ENCODE data around the gene RAB1B.
A peak's percentile ranks its signal among the peaks of the same experiment; 100 is the strongest.
"Not testable (repeated sequence)": the region's sequence is repeated elsewhere in the genome, so short reads cannot be mapped to it uniquely, and the experiment has no call there.

The RAB1B gene

DNA sequence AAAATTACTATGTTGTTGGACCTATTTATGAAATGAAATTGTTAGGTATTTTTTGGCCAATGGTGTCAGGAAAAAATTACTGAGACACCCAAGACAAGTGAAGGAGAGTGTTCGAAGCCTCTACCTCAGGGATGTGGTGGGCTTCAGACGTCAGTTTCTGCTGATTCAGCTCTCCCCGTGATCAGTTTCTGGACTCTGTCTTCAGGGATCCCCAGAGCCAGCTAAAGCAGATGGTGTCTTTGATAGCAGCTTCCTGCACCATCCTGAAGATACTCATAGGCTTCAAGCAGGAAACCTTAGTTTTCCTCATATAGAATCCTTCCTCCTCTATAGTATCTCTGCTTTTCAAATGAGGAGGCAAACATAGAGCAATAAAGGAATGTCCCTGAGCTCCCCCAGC is 41.0 kb downstream of the RAB1B start:
- no peak for DNase-seq (ENCODE audit: low spot score)

DNA sequence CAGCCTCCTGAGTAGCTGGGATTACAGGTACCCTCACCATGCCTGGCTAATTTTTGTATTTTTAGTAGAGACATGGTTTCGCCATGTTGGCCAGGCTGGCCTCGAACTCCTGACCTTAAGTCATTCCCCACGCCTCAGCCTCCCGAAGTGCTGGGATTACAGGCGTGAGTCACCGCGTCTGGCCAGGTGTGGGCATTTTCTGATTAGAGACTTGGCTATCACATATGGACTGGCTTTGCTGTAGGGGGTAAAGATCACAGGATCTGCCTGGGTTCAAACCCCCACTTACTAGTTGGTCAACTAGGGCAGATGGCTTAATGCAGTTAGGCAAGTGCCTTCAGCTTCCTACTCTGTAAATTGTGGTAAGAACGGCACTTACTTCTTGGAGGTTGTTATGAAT is 41.9 kb downstream of the RAB1B start:
- no peak for DNase-seq (ENCODE audit: low spot score)

DNA sequence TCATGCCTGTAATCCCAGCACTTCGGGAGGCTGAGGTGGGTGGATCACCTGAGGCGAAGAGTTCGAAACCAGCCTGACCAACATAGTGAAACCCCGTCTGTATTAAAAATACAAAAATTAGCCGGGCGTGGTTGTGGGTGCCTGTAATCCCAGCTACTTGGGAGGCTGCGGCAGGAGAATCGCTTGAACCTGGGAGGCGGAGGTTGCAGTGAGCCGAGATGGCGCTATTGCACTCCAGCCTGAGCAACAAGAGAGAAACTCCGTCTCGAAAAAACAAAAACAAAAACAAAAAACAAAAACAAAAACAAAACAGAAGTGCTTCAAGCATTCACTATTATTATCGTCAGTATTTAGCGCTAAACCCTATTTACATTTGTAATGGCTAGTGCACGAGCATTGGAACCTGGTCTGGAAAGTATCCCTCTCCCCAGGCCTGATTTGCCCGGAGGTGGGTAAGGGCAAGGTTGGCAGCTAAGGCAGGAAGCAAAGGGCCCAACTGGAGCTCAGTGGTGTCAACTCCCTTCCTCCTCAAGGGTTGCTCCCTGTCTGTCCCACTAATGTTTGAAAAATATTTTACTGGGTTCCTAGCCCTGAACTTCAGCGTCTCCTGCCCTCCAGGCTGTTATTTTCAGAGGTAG is 42.5 kb downstream of the RAB1B start:
- not testable (repeated sequence) for DNase-seq (ENCODE audit: low spot score)

DNA sequence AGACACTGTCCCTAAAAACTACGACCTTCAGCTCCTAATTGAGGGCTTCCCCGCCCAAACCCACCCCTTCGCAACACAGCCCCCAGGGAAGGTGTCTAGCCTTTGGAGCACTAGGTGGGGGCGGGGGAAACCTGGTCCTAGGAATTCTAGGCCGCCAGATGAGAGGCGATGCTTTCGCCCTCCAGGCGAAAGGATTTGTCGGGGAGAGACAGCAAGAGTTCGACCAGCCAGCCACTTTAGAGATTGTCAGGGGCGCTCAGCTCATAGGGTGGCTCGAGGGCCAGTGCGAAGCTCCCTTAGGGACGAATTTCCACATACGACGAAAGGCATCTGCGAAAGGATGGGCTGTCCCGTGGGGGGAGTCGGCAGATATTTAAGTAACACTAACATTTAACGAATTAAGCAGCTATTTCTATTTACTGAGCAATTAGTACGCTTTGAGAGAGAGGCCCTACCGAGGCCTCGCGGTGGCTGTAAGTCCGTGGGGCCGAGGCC is 43.1 kb downstream of the RAB1B start:
- no peak for DNase-seq (ENCODE audit: low spot score)

DNA sequence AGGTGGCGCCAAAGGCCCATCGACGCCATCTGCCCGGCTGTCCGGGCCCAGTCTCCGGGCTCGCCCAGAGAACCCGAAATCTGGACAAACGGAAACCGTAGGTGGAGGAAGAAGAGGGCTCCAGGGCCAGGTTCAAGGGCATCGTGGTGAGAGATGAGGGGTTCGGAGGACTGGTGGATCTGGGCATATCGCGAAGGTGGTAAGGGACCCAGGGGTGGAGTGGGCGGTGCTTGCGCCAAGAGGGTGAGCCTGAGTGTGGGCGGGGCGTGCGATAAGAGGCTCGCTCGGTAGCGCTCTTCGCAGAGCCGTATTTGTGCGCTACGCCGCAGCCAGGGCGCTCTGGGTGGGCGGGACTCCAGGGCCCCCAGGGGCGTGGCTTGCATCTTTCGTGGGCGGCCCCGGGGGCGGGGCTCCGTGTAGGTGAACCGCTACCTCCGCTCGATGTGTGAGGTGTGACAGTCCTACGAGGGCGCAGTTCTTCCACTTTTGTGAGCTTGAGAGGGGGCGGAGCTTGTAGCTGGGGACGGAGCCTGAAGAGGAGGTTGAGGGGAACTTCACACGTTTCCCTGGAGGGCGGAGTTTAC is 43.6 kb downstream of the RAB1B start:
- DNase-seq (ENCODE audit: low spot score), result peak; percentile 92

DNA sequence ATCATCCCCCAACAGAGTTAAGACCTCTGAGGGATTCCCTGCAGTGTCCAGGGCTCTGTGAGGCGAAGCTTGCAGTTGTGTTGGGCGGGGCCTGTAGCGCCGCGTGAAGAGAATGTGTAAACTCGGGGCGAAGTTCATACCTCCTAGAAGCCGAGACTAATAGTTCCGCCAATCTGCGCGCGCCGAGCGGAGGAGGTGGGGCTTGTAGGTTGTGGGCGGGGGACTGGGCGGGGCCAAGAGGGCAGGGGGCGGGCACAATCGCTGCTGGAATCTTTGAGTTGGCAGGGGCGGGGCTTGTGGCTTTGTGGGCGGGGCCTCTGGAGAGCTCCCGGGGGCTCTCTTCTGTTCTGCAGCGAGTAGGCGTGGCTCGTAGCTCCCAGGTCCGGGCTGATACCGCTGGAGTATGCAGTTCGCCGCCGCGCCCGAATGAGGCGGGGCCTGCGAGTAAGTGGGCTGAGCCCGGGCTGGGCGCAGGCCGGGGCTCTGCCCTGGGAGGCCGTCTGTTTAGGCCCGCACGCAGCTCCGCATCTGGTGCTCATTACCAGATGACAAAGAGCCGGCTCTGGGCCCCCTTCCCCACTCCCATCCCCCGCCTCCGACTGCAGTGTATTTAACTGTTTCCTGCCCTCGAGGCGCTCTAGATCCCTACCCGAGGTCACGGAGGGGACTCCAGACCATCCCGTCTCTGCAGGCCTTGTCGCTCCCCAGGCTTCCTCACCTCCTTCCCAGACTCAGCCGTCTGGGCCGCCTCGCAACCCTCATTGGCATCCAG is 44.3 kb downstream of the RAB1B start:
- peak; percentile 97 for DNase-seq (ENCODE audit: low spot score)

DNA sequence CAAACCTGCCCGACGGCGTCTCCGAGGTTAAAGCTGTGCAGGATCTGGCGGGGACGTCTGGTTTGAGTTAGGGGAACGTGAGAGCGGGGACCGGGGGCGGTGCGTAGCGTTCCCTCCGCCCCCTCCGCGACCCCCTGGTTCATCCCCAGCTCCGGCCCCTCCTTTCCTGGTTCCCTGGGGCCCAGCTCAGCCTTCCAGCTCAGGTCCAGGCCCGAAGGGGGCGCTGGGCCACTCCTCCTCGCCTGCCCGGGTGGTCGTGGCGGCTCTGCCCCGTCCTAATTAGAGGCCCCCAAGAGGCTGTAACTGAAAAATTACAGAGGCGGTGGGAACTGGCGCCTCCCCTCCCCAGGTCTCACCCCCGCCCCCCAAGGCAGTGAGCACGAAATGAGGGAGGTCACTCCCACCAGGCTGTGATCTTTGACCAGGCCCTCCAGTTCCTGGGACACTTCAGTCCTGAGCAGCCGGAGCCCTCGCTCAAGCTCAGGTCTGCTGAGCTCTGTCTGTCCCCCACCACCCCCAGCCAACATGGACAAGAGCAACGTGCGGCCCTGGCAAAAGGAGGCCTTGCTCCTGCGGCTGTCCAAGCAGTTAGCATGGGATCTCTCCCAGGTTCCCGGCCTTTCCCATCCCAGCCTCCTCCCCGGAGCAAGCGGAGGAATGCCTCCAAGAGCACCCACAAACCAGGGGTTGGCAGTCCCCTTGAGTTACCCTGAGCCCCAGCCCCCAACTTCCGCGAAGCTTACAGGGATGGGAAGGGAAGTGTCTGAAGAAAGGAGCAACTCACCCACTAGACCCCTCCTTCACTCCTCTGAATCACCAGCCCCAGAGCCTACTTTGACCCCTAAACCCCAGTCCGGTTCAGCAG is 45.1 kb downstream of the RAB1B start:
- DNase-seq (ENCODE audit: low spot score), result no peak

DNA sequence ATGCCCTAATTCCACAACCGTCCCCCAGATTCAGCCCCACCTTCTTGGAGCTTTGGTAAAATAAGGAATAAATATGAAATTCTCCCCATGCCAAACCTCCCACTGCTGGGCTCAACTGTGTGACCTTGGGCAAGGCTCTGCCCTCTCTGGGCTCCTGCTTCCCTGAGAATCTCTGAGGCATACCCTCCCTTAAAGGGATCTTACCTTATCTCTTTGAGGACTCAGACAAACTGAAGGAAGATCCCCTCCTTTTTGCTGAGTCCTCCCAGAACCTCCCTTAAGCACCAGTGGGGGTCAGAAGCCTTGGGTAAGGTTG is 45.7 kb downstream of the RAB1B start:
- no peak for DNase-seq (ENCODE audit: low spot score)

DNA sequence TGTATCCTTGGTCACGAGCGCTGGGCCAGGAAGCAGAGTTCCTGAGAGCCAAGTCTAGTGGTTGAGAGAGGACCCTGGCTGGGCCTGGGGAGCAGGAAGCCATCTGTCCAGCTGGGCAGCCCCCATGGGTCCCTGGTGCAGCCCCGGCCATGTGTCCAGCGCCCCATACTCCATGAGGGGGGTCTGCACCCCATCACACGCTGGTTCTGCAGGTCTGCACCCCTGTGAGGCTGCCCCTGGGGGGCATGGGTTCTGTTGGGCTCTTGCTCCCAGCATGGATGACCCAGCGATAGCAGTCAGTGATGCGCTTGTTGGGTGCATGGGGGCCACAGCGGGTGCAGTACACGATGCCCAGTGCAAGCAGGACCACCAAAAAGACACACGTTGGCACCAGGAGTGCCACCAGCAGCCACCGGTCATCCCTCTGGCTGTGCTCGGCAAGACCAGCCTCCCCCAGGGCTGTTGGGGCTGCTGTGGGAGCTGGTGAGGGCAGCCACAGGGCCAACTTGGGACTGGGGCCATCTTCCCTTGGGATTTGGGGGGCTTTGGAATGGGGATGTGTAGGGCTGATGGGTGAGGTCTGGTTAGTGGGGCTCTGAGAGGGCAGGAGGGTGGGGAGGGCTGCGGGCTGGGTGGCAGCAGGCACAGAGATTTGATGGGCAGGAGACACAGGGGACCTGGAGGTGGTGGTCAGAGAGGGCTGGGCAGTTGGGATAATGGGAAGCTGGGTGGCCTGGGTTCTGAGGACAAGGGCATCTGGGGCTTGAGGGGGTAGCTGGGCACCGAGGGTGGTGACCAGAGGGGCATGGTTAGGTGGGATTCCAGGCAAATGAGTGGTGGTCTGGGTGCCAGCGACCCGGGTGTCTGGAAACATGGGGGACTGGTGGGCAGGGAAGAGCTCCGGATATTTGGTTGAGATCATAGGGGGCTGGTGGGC is 46.4 kb downstream of the RAB1B start:
- no peak for DNase-seq (ENCODE audit: low spot score)

DNA sequence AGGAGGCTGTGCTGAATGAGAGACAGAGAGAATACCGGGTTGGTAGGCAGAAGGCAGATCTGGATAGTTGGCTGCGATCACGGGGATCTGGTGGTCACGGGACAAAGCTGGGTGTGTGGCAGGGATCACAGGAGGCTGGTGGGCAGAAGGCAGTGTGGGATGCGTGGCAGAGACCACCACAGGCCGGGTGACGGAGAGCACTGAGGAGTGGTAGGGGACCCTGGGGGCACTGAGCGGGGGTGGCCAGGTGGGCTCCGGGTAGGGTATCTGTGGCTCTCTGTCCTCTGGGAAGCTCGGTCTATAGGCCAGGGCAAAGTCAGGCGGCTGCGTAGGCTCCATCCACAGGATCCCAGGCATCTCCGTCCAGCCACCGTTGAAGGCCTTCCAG is 47.1 kb downstream of the RAB1B start:
- DNase-seq (ENCODE audit: low spot score), result no peak

DNA sequence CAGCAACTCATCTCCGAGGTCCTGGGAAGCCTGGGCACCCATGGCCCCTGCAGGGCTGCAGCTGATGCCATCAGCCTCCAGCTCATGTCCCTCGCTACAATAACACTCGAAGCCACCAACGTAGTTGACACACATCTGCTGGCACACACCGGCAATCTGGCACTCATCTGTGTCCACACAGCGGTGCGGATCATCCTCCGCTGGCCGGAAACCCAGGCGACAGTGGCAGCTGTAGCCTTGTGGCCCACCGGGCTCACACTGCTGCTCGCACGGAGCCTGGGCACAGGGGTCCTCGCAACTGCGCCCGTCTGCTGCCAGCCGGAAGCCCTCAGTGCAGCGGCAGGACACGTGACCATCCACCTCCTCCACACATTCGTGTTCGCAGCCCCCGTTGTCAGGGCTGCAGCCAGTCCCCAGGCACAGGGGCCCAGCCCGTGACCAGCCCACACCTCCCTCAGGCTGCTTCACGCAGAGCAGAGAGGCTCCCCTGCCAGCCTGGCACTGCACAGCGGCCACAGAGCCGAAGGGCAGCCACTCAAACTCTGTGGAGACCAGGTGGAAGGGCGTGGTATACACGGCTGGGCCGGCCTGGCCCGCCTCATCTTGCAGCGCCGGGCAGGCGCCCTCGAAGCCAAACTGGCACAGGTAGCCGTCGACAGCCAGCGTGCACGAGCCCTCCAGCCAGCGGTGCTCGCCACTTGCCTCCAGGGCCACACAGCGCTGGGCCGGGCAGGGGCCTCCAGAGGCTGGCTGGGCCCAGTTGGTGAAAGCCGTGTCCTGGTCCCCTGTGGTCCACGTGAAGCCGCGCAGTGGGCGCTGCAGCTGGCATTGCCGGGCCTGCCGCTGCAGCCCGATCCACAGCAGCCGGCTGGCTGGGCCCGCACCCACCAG is 47.7 kb downstream of the RAB1B start:
- no peak for DNase-seq (ENCODE audit: low spot score)

DNA sequence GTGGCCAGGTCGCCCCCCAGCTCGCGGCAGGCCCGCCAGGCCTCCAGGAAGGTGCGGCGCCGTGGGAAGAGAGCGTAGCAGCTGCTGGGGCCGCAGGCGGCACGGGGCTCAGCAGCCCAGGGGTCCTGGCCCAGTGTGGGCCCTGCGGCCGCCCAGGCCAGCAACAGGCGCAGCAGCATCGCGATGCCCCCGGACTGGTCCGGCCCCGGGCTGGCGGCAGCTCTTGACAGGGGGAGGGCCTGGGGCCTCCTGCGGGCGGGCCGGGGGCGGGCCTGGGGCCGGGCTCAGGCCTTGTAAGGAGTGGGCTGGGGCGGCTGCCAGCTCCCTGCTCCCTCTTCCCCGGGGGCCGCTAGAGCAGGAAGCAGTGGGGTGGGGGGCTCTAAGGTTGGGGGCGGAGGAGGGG is 48.4 kb downstream of the RAB1B start, which contains the start of gene CD248:
Gene CD248, minus strand, starts transcription at position 196 of the 403 bp plus-strand sequence. Its CDS starts 17 bp downstream, at position 179.
- no peak for DNase-seq (ENCODE audit: low spot score)

DNA sequence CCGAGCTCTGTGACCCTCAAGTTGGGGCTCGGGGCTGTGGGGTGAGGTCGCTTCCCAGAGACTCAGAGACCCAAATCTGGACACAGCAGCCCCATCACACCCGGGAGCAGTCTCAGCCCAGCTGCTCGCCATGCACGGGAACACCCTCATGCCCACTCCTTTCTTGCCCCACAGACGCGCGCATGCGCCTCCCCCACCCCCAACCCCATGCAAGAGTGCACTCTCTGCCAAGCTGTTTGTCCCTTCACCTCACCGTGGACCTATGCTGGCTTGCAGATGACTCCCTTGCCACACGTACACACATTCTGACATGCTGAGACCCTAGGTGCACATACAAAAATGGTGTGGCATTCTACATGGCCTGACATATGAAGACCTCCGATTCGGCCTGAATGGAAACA is 48.9 kb downstream of the RAB1B start:
- DNase-seq (ENCODE audit: low spot score), result no peak

DNA sequence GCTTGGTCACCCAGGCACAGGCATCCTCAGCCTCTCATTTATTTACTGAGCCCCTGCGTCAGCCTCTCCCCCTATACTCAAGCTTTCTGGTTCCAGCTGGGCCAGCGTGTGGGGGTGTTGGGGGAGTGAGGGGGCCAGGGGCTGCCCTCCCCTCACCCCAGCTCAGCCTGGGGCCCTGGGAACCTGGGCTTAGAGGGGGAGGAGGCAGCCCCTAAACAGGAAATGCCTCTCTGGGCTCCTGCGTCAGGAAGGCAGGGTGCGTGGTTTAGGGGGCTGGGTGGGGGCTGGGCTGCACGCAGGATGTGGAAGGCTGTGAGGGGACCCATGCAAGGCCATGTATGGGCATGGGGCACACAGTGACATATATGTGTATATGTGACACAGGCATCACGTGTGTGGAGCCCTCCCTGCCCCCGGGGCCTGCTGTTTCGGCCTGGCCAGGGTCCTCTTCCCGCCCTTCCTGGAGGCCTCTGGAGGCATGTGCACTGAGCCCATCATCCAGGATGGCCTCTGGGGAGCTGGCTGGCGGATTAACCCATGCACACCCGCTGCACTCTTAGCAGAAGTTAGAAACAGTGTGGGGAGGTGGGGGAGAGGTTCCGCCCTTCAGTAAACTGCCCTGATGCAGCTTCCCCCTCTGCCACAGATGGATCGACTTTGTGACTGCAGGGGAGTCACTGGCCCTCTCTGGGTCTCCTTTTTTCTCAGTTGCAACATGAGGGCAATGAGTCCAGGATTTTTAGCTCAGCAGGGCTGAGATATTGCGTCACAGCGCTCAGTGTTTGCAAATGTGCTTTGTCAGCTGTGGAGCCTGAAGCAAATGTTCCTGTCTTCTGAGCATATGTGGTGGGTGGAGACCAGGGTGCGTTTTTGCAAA is 49.5 kb downstream of the RAB1B start:
- no peak for DNase-seq (ENCODE audit: low spot score)

DNA sequence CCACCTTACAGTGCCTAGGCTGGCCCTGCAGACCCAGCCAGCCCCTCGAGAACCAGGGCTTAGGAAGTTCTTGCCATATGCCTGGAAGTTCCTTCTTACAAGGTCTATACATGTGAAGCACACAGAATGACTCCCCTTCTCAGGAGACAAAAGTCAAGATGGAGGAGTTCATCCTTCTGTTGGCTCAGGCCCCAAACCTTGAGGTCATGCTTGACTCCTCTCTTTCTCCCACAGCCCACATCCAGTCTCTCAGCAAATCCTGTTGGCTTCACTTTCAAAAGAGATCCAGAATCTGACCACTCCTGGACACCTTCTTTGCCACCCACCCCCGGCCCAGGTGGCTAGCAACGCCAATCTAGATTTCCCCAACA is 50.1 kb downstream of the RAB1B start:
- DNase-seq (ENCODE audit: low spot score), result no peak

DNA sequence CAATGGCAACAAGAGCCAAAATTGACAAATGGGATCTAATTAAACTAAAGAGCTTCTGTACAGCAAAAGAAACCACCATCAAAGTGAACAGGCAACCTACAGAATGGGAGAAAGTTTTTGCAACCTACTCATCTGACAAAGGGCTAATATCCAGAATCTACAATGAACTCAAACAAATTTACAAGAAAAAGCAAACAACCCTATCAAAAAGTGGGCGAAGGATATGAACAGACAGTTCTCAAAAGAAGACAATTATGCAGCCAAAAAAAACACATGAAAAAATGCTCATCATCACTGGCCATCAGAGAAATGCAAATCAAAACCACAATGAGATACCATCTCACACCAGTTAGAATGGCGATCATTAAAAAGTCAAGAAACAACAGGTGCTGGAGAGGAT is 51.9 kb downstream of the RAB1B start:
- not testable (repeated sequence) for DNase-seq (ENCODE audit: low spot score)

DNA sequence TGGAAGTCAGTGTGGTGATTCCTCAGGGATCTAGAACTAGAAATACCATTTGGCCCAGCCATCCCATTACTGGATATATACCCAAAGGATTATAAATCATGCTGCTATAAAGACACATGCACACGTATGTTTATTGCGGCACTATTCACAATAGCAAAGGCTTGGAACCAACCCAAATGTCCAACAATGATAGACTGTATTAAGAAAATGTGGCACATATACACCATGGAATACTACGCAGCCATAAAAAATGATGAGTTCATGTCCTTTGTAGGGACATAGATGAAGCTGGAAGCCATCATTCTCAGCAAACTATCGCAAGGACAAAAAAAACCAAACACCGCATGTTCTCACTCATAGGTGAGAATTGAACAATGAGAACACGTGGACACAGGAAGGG is 52.3 kb downstream of the RAB1B start:
- not testable (repeated sequence) for DNase-seq (ENCODE audit: low spot score)

DNA sequence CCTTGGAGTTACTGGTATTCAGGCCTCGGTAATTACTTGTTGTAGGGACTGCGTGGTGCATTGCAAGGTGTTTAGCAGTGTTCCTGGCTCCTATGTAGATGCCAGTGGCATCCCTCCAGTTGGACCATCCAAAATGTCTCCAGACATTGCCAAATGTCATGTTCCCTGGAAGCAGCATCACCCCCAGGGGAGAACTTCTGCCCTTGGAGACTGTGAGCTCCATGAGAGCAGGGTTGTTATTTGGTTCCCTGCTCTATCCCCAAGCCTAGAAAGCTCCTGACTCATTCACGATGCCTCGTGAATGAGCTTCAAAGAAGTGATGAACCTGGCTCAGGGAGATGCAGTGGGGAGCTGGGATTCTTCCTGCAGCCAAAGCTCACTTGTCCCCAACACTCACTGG is 53.2 kb downstream of the RAB1B start:
- DNase-seq (ENCODE audit: low spot score), result no peak

DNA sequence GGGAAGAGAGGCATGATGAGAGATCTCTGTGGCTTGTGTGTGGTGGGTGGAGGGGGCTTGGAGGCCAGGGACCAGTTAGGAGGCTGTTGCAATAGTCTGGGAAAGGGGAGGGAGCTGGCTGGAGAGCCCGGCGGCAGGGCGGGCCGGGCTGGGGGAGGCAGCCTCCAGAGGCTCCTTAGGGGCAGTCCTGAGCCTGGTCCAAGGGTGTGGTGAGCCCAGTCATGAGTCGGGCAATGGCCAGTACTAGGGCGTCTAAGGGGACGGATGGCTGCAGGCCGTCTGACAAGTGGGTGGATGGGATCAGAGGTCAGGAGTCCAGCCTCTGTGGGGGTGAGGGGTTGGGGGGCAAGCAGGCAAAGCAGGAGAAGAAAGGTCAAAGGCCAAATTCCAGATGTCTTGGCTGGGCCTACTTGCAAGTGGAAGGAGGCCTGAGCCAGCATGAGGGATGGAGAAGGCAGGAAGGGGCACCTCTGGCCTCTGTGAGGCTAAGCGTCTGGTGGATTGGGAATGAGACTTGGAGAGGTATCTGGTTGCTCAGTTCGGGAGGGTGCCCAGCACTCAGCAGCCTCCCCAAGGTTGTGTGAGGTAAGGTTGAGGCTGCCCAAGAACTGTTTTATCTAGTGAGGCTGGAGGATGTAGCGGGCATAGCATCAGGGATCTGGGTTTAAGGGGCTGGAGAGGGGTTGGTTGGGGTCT is 54.4 kb downstream of the RAB1B start:
- no peak for DNase-seq (ENCODE audit: low spot score)

Measured in kidney tubule cell (primary cell).